Type B pancreatic cell (in vitro differentiated cells): ENCODE measurements around the gene ARHGAP32. TPM values are rescaled to one million over a fixed set of nuclear protein-coding genes. Genes with fewer than 3 reads are reported as not detected.
A peak's percentile ranks its signal among the peaks of the same experiment; 100 is the strongest.

Experiments
- DNase-seq: peaks from one replicate; pipeline ENCODE4 v3.0.0; 2021; ENCODE audit warnings: mixed read lengths; ENCODE audit not compliant: unreplicated experiment; ENCODE audit errors: extremely low spot score
- H3K27ac Mint-ChIP-seq: 2 replicates; pipeline ENCODE4 v1.8.0; 2021; ENCODE audit warnings: mild to moderate bottlenecking, mixed read lengths
- H3K27me3 Mint-ChIP-seq: 2 replicates; pipeline ENCODE4 v1.8.0; 2021; ENCODE audit warnings: mixed read lengths
- H3K36me3 Mint-ChIP-seq: 2 replicates; pipeline ENCODE4 v1.8.0; 2021; ENCODE audit warnings: mixed read lengths
- H3K4me1 Mint-ChIP-seq: one replicate; pipeline ENCODE4 v1.8.0; 2021; ENCODE audit warnings: mixed read lengths; ENCODE audit not compliant: unreplicated experiment
- H3K4me3 Mint-ChIP-seq: 2 replicates; pipeline ENCODE4 v1.8.0; 2021; ENCODE audit warnings: mild to moderate bottlenecking, mixed read lengths
- H3K9me3 Mint-ChIP-seq: 2 replicates; pipeline ENCODE4 v1.8.0; 2021; ENCODE audit warnings: mixed read lengths
- total RNA-seq: library from RNA; stranded (reverse); gene quantifications from 2 replicates; pipeline ENCODE4 v1.2.1, GENCODE V29; 2021; ENCODE audit warnings: low replicate concordance
- TF ChIP-seq, protein P1 (sequence below): fragments of 200-600 bp; sonication (generic); conservative IDR thresholded peaks from 2 replicates; pipeline ENCODE4 v1.5.0; 2021; ENCODE audit warnings: antibody characterized with exemption, mild to moderate bottlenecking

ARHGAP32 gene
- total RNA-seq, 1 donor from 2014 or later = 41.6 TPM

DNA sequence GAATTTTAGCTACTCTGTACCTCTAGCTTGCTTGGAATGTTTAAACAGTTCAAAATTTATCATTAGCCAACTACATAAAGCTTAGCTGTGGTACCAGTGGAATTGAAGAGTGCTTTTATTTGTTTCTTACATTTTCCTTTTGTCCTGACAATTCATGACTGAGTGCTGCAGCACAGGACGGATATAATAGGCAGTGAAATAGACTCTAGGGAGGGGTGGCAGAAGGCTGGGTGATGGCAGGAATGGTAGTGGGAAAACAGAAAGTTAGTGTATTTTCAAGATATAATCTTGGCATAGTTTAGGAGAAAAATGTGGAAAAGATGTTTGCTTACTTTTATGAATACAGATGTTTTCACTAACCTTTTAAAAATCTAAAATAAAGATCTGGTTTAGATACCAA is 31.1 kb upstream of the ARHGAP32 start:
- Mint-ChIP-seq H3K27ac (no peak overlapping the region), H3K9me3 (peaks cover 18% of the 10 kb centered on the region), H3K27me3 (no peaks in the 10 kb centered on the region), H3K4me1 (peaks cover 34% of the 10 kb centered on the region), H3K36me3 (peaks cover 26% of the 10 kb centered on the region), H3K4me3 (peak overlapping the region; percentile 21)
- TF ChIP-seq, protein P1, sequence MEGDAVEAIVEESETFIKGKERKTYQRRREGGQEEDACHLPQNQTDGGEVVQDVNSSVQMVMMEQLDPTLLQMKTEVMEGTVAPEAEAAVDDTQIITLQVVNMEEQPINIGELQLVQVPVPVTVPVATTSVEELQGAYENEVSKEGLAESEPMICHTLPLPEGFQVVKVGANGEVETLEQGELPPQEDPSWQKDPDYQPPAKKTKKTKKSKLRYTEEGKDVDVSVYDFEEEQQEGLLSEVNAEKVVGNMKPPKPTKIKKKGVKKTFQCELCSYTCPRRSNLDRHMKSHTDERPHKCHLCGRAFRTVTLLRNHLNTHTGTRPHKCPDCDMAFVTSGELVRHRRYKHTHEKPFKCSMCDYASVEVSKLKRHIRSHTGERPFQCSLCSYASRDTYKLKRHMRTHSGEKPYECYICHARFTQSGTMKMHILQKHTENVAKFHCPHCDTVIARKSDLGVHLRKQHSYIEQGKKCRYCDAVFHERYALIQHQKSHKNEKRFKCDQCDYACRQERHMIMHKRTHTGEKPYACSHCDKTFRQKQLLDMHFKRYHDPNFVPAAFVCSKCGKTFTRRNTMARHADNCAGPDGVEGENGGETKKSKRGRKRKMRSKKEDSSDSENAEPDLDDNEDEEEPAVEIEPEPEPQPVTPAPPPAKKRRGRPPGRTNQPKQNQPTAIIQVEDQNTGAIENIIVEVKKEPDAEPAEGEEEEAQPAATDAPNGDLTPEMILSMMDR = no peak
- DNase-seq = no peak

DNA sequence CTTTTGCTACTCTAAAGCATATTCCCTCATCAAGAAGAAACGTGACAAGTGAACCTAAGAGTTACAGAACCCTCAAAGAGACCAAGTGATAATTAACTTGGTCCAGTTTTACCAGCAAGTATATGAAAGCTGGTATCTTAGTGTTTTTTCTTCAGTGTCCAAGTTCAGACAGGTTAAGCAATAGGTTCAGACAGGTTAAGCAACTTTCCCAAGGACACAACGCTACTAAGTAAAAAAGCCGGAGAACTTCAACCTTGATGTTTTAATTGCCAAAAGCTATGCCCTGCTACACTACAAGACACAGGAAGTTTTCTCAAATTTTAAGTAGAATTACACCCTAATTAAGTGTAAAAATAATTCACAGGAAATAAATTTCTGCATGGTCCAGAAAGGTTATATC is 30.0 kb upstream of the ARHGAP32 start:
- TF ChIP-seq, protein P1 = no peak
- Mint-ChIP-seq H3K27ac (no peak overlapping the region), H3K27me3 (no peaks in the 10 kb centered on the region), H3K9me3 (peaks cover 18% of the 10 kb centered on the region), H3K36me3 (peaks cover 16% of the 10 kb centered on the region), H3K4me1 (peaks cover 34% of the 10 kb centered on the region), H3K4me3 (no peak overlapping the region)
- no peak for DNase-seq

DNA sequence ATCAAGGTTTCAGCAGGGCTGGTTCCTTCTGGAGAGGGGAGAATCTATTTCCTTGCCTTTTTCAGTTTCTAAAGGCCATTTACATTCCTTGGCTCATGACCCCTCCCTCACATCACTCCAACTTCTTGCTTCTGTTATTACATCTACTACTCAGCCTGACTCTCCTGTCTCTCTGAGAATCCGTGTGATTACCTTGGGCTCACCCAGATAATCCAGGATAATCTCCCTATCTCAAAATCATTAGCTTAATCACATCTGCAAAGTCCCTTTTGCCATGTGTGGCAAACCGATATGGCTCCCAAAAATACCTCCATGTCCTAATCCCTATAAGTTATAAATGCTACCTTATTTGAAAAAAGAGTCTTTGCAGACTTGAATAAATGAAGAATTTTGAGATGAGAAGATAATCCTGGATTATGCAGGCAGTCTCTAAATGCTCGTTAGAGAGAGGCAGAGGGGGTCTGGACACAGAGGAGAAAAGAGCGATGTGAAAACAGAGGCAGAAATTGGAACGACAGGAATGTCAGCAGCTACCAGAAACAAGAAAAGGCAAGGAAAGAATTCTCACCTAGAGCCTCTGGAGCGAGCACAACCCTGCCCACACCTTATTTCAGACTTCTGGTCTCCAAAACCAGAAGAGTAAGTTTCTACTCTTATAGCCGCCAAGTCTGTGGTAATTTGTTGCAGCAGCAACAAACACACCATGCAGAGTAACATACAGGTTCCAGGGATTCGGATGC is 23.6 kb upstream of the ARHGAP32 start:
- Mint-ChIP-seq H3K27me3 (no peaks in the 10 kb centered on the region), H3K4me3 (peak overlapping the region; percentile 31), H3K36me3 (no peaks in the 10 kb centered on the region), H3K4me1 (peaks cover 28% of the 10 kb centered on the region), H3K9me3 (no peaks in the 10 kb centered on the region), H3K27ac (peak overlapping the region; percentile 64)
- DNase-seq = no peak
- TF ChIP-seq, protein P1 = no peak

DNA sequence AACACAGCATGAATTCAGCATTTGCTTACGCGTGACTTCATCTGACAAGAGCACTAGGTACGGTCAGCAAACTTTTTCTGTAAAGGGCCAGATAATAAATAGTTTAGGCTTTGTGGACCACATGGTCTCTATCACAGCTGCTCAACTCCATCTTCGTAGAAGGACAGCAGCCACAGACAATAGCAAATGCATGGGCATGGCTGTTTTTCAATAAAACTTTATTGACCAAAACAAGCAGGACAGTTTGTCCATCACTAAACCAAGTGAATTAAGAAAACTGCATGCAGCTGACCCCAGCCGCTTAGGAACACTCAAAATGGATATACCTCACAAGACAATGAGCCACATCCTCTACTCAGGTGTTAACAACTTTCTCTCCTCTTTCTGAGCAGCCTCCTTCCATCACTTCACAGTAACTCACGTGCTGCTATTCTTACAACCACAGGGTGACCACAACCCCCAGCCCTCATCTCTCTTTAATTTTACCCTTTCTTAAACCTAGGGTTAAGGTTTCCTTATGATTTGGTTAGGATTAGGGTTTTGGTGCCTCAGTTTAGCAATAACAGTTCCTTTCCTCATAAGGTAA is 22.7 kb upstream of the ARHGAP32 start:
- Mint-ChIP-seq H3K27me3 (no peaks in the 10 kb centered on the region), H3K4me1 (peaks cover 23% of the 10 kb centered on the region), H3K4me3 (no peak overlapping the region), H3K27ac (no peak overlapping the region), H3K36me3 (no peaks in the 10 kb centered on the region), H3K9me3 (no peaks in the 10 kb centered on the region)
- no peak for DNase-seq
- TF ChIP-seq, protein P1 = no peak

DNA sequence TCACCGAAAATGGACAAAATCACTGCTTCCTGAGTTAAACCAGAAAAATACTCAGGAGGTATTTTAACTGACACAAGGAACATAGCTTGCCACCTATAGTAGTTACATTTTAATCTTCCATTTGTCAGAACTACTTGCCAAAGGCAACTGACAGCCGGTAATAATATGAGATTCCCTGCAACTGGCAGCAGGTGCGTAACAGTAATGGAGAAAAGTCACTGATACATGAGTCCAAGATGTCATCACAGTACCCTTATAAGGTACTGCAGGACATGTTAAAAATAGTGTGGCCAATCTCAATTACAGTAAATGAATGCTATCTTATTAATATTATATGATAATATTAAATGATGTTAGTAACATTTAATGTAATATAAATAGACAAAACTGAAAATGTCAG is 21.1 kb upstream of the ARHGAP32 start:
- no peaks in the 10 kb centered on the region for H3K27me3 Mint-ChIP-seq
- H3K4me1 Mint-ChIP-seq = peaks cover 16% of the 10 kb centered on the region
- peaks cover 1% of the 10 kb centered on the region for H3K9me3 Mint-ChIP-seq
- H3K27ac Mint-ChIP-seq = no peak overlapping the region
- no peak overlapping the region for H3K4me3 Mint-ChIP-seq
- no peak for DNase-seq
- no peaks in the 10 kb centered on the region for H3K36me3 Mint-ChIP-seq
- TF ChIP-seq, protein P1 = no peak
